IMR-90 (cell line): Measurements from ENCODE around the gene CPEB1. TPM values are rescaled to one million over a fixed set of nuclear protein-coding genes. Genes with fewer than 3 reads are reported as not detected.

ENCODE experiments used
- ATAC-seq: fragments of 200-7000 bp; cut with Tn5 transposase; 2 replicates; pipeline ENCODE4 v1.9.1; 2020; ENCODE audit warnings: low read depth, mild to moderate bottlenecking, moderate library complexity
- BruUV-seq: library from RNA; stranded (reverse); fragments of 400-500 nt; replicated peaks from 2 replicates; lab custom pipeline; 2021; lab: Mats Ljungman, UMichigan
- CTCF ChIA-PET: fragments of 300-600 bp; formaldehyde crosslinking; extraction: SDS; loops from one replicate; lab custom pipeline; 2021; ENCODE audit warnings: antibody characterized with exemption; lab: Yijun Ruan, JAX
- POLR2A ChIA-PET: fragments of 300-600 bp; sonication (Branson Sonifier 250); formaldehyde crosslinking; loops from one replicate; lab custom pipeline; 2022; ENCODE audit warnings: antibody characterized with exemption; ENCODE audit not compliant: unreplicated experiment; lab: Charles Lee
- DNase-seq: peaks from one replicate; pipeline ENCODE4 v3.0.0; 2013
- H2AFZ ChIP-seq: replicated peaks from 2 replicates; pipeline ENCODE3; 2013; ENCODE audit warnings: low read length, mild to moderate bottlenecking; ENCODE audit not compliant: poor library complexity
- H2AK5ac ChIP-seq: 2 replicates; pipeline ENCODE4 v1.6.1; 2013; ENCODE audit warnings: low read depth, low read length, inconsistent platforms
- H2AK9ac ChIP-seq: replicated peaks from 2 replicates; pipeline ENCODE3; 2013; ENCODE audit warnings: mild to moderate bottlenecking, low read depth, low read length, moderate library complexity; ENCODE audit not compliant: poor library complexity
- H2BK120ac ChIP-seq: 2 replicates; pipeline ENCODE4 v1.6.1; 2013; ENCODE audit warnings: low read depth, low read length, inconsistent platforms
- H2BK15ac ChIP-seq: 3 replicates; pipeline ENCODE4 v1.6.1; 2013; ENCODE audit warnings: low read depth, low read length, inconsistent platforms
- H2BK20ac ChIP-seq: 2 replicates; pipeline ENCODE4 v1.6.1; 2013; ENCODE audit warnings: low read depth, mild to moderate bottlenecking, inconsistent platforms, low read length, moderate library complexity
- H2BK5ac ChIP-seq: 2 replicates; pipeline ENCODE4 v1.6.1; 2013; ENCODE audit warnings: mild to moderate bottlenecking, low read depth, low read length, inconsistent platforms; ENCODE audit not compliant: poor library complexity, severe bottlenecking
- H3K14ac ChIP-seq: replicated peaks from 2 replicates; pipeline ENCODE4 v1.6.1; 2013; ENCODE audit warnings: low read depth, low read length, inconsistent platforms
- H3K18ac ChIP-seq: 2 replicates; pipeline ENCODE4 v1.6.1; 2013; ENCODE audit warnings: low read depth, low read length, control low read depth
- H3K23ac ChIP-seq: 2 replicates; pipeline ENCODE4 v1.6.1; 2013; ENCODE audit warnings: low read depth, low read length, inconsistent platforms
- H3K27ac ChIP-seq: 2 replicates; pipeline ENCODE4 v1.5.1; 2013; ENCODE audit warnings: mild to moderate bottlenecking, control low read depth, low read length; ENCODE audit not compliant: insufficient read depth
- H3K27me3 ChIP-seq: 2 replicates; pipeline ENCODE4 v1.6.1; 2013; ENCODE audit warnings: low read length; ENCODE audit not compliant: control insufficient read depth, insufficient read depth
- H3K36me3 ChIP-seq: 2 replicates; pipeline ENCODE4 v1.6.1; 2013; ENCODE audit warnings: low read length, mixed read lengths; ENCODE audit not compliant: control insufficient read depth, insufficient read depth
- H3K4ac ChIP-seq: 2 replicates; pipeline ENCODE4 v1.6.1; 2013; ENCODE audit warnings: low read depth, low read length, inconsistent platforms
- H3K4me1 ChIP-seq: 2 replicates; pipeline ENCODE4 v1.6.1; 2013; ENCODE audit warnings: low read length, mixed read lengths; ENCODE audit not compliant: control insufficient read depth, insufficient read depth
- H3K4me2 ChIP-seq: 2 replicates; pipeline ENCODE4 v1.6.1; 2013; ENCODE audit warnings: low read depth, mild to moderate bottlenecking, control low read depth, low read length, moderate library complexity
- H3K4me3 ChIP-seq: 2 replicates; pipeline ENCODE4 v1.5.1; 2013; ENCODE audit warnings: low read depth, mild to moderate bottlenecking, control low read depth, low read length, moderate library complexity; ENCODE audit not compliant: insufficient read depth
- H3K56ac ChIP-seq: 2 replicates; pipeline ENCODE4 v1.6.1; 2013; ENCODE audit warnings: low read length, inconsistent platforms; ENCODE audit not compliant: insufficient read depth; ENCODE audit errors: extremely low read depth
- H3K79me1 ChIP-seq, 2 experiments: 2 replicates each; pipeline ENCODE4 v1.6.1; 2013; ENCODE audit warnings: low read length in 2 of 2, inconsistent platforms in 1 of 2, low read depth in 1 of 2
- H3K9ac ChIP-seq: 2 replicates; pipeline ENCODE4 v1.6.1; 2013; ENCODE audit warnings: low read depth, low read length, control low read depth
- H3K9me1 ChIP-seq: 2 replicates; pipeline ENCODE4 v1.6.1; 2013; ENCODE audit warnings: low read length, inconsistent platforms; ENCODE audit not compliant: insufficient read depth
- H3K9me3 ChIP-seq: 2 replicates; pipeline ENCODE4 v1.6.1; 2013; ENCODE audit warnings: low read length; ENCODE audit not compliant: control insufficient read depth, insufficient read depth
- H4K20me1 ChIP-seq: 2 replicates; pipeline ENCODE4 v1.6.1; 2013; ENCODE audit warnings: low read length, inconsistent platforms; ENCODE audit not compliant: insufficient read depth
- H4K5ac ChIP-seq: 2 replicates; pipeline ENCODE4 v1.6.1; 2013; ENCODE audit warnings: mild to moderate bottlenecking, low read depth, low read length, control low read depth
- H4K8ac ChIP-seq, 2 experiments: 2 replicates each; pipeline ENCODE4 v1.6.1; 2013; ENCODE audit warnings: low read depth in 2 of 2, low read length in 2 of 2, control low read depth in 1 of 2, inconsistent platforms in 1 of 2
- H4K91ac ChIP-seq: 2 replicates; pipeline ENCODE4 v1.6.1; 2013; ENCODE audit warnings: low read depth, low read length, inconsistent platforms; ENCODE audit not compliant: insufficient read depth
- BHLHE40 ChIP-seq: fragments of 150-350 bp; IDR thresholded peaks from 2 replicates; pipeline ENCODE4 v1.6.1; 2016; ENCODE audit warnings: mild to moderate bottlenecking, low read depth, low read length
- POLR2A ChIP-seq: IDR thresholded peaks from 2 replicates; pipeline ENCODE4 v1.6.1; 2012; ENCODE audit warnings: mild to moderate bottlenecking, low read depth, low read length
- WGBS, 2 experiments: methylation state at CpG; one replicate each; pipeline versions ENCODE4 v1.1.5 to v1.1.7; 2013; ENCODE audit warnings: missing lambda C conversion rate in 2 of 2; ENCODE audit not compliant: insufficient read length in 1 of 2; ENCODE audit errors: extremely low coverage in 2 of 2; 5-methylcytosine and 5-hydroxymethylcytosine counted together
- dilution Hi-C: fragments of 300-500 bp; cut with HindIII; formaldehyde crosslinking; loops from one replicate; pipeline ENCODE4 v1.14.3; 2018; ENCODE audit warnings: low sequenced_read_pairs; ENCODE audit not compliant: unreplicated experiment
- in situ Hi-C: fragments of 300-500 bp; cut with MboI; formaldehyde crosslinking; loops from 3 replicates; pipeline ENCODE4 v1.14.3; 2019; ENCODE audit warnings: low sequenced_read_pairs, inconsistent platforms, mixed read lengths
- intact Hi-C: fragments of 100-400 bp; cut with micrococcal nuclease; formaldehyde crosslinking; loops from 2 replicates; pipeline ENCODE4 v1.10.0; 2022
- polyA plus RNA-seq, 3 experiments: library from polyadenylated mRNA; depleted of rRNA; stranded (reverse); fragments of >200 nt; gene quantifications; 2 replicates each; pipeline ENCODE4 v1.2.3, GENCODE V29; 2012; ENCODE audit warnings: low replicate concordance in 1 of 3
- total RNA-seq: library from RNA; depleted of rRNA; stranded (reverse); fragments of >200 nt; gene quantifications from 2 replicates; pipeline ENCODE4 v1.2.3, GENCODE V29; 2012

CPEB1 gene
- total and polyA plus RNA-seq, 2 of the 4 experiments (the other 2 are of a cell fraction) = 8.9 to 12.5 TPM

DNA sequence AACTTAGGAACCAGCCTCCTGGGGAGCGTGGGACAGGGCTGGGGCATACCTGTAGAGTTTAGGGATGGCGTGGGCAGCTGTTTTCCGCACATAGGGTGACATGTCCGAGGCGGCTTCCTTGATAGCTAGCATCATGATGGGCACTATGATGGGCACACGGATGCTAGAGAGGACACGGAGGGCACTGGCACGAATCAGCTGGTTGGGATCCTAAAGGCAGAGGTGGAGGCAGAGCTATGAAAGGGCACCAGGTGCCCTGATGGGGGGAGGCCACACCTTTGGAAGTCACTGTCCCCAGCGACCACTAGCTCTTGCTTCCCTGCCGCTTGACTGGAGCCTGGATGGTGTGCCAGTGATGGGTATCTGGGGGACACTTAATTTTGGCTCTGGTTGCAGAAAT lies 34.2 kb upstream of the CPEB1 start:
- H4K8ac ChIP-seq = no peak overlapping the region
- no peak overlapping the region for H3K23ac ChIP-seq
- dilution Hi-C loops (no loop called here), intact Hi-C loops (loop anchor here (10.0 kb wide), 1 partner anchor 57 kb away; no protein-coding TSS in a partner anchor), in situ Hi-C loops (no loop called here)
- H4K91ac ChIP-seq = no peak overlapping the region
- H3K18ac ChIP-seq = no peak overlapping the region
- H4K20me1 ChIP-seq = no peaks in the 10 kb centered on the region
- H2BK120ac ChIP-seq = no peak overlapping the region
- peak overlapping the region; percentile 3 for H2AFZ ChIP-seq
- H3K27me3 ChIP-seq = peaks cover 30% of the 10 kb centered on the region
- no peak overlapping the region for H3K27ac ChIP-seq
- no peaks in the 10 kb centered on the region; the same call in 1 of the 2 replicates for H3K9me3 ChIP-seq
- no peaks in the 10 kb centered on the region for H3K79me1 ChIP-seq
- TF ChIP-seq POLR2A (no peak), BHLHE40 (no peak)
- no peak overlapping the region for H4K5ac ChIP-seq
- POLR2A ChIA-PET = no interaction called here
- H2BK5ac ChIP-seq = no peak overlapping the region
- WGBS, 2 experiments = 60% methylated on average over 5 of the region's 10 CpGs; no CpG with 5 or more reads in 1 of the 2 experiments
- H3K56ac ChIP-seq = no peak overlapping the region
- no peak overlapping the region for H3K14ac ChIP-seq
- DNase-seq = no peak
- H3K9me1 ChIP-seq = no peaks in the 10 kb centered on the region
- H2BK15ac ChIP-seq = no peak overlapping the region
- no peak for ATAC-seq
- H3K4ac ChIP-seq = no peak overlapping the region
- no peaks in the 10 kb centered on the region for H3K4me1 ChIP-seq
- no peak overlapping the region for H3K4me2 ChIP-seq
- H3K9ac ChIP-seq = no peak overlapping the region
- H3K36me3 ChIP-seq = no peaks in the 10 kb centered on the region
- no peak overlapping the region for H2BK20ac ChIP-seq
- no peak overlapping the region for H2AK9ac ChIP-seq
- no peak overlapping the region for H3K4me3 ChIP-seq
- no TSS peak for BruUV-seq
- CTCF ChIA-PET = interaction anchor here (0.6 kb wide), 1 partner anchor 280 kb away, joined by 3 read pairs; no protein-coding TSS in a partner anchor
- H2AK5ac ChIP-seq = no peak overlapping the region
